Keratinocyte (primary cell): Measurements from ENCODE around the gene SPACA9. TPM values are rescaled to one million over a fixed set of nuclear protein-coding genes. Genes with fewer than 3 reads are reported as not detected.
A peak's percentile ranks its signal among the peaks of the same experiment; 100 is the strongest.

ENCODE experiments used
- DNase-seq: peaks from one replicate; pipeline ENCODE4 v3.0.0-alpha.2; 2011; ENCODE audit warnings: low read depth, missing footprints, low spot score
- FAIRE-seq: peaks from 2 replicates; lab custom pipeline; 2011; peaks lifted over from hg19 to GRCh38; lab: Jason Lieb, UNC
- H2AFZ ChIP-seq: 2 replicates; pipeline ENCODE4 v1.6.0; 2012; ENCODE audit warnings: low read length, control low read depth, inconsistent platforms; ENCODE audit not compliant: control insufficient read depth
- H3K27ac ChIP-seq: 2 replicates; pipeline ENCODE4 v1.5.1; 2011; ENCODE audit warnings: low read length; ENCODE audit not compliant: control insufficient read depth, insufficient read depth
- H3K27me3 ChIP-seq: 3 replicates; pipeline ENCODE4 v1.6.0; 2011; ENCODE audit warnings: low read length; ENCODE audit not compliant: control insufficient read depth, insufficient read depth; ENCODE audit errors: extremely low read depth
- H3K36me3 ChIP-seq, 2 experiments: 2 replicates in 1 of 2; 3 replicates in 1 of 2; pipeline ENCODE4 v1.5.1; 2011; ENCODE audit warnings: low read length in 2 of 2, mild to moderate bottlenecking in 1 of 2; ENCODE audit not compliant: control insufficient read depth in 2 of 2, insufficient read depth in 2 of 2; ENCODE audit errors: extremely low read depth in 1 of 2
- H3K4me1 ChIP-seq: 3 replicates; pipeline ENCODE4 v1.5.1; 2011; ENCODE audit warnings: low read length; ENCODE audit not compliant: control insufficient read depth, insufficient read depth; ENCODE audit errors: extremely low read depth
- H3K4me2 ChIP-seq: 3 replicates; pipeline ENCODE4 v1.6.0; 2011; ENCODE audit warnings: low read depth, low read length; ENCODE audit not compliant: control insufficient read depth, insufficient read depth; ENCODE audit errors: extremely low read depth
- H3K4me3 ChIP-seq, 3 experiments: fragments of 200-600 bp in 1 of 3; sonication (generic) in 1 of 3; 2 replicates in 2 of 3; 3 replicates in 1 of 3; pipeline ENCODE4 v1.5.1; 2011 to 2016; ENCODE audit warnings: low read length in 3 of 3, mild to moderate bottlenecking in 3 of 3, control low read depth in 2 of 3, inconsistent platforms in 1 of 3, low read depth in 1 of 3, mixed read lengths in 1 of 3, mixed run types in 1 of 3, moderate library complexity in 1 of 3; ENCODE audit not compliant: control insufficient read depth in 2 of 3, insufficient read depth in 2 of 3; ENCODE audit errors: extremely low read depth in 1 of 3
- H3K79me2 ChIP-seq: 2 replicates; pipeline ENCODE4 v1.6.0; 2012; ENCODE audit warnings: low read length; ENCODE audit not compliant: control insufficient read depth, insufficient read depth
- H3K9ac ChIP-seq: 3 replicates; pipeline ENCODE4 v1.6.0; 2011; ENCODE audit warnings: low read length; ENCODE audit not compliant: control insufficient read depth, insufficient read depth; ENCODE audit errors: extremely low read depth
- H3K9me1 ChIP-seq: 3 replicates; pipeline ENCODE4 v1.6.0; 2011; ENCODE audit warnings: low read length; ENCODE audit not compliant: control insufficient read depth, insufficient read depth; ENCODE audit errors: extremely low read depth
- H3K9me3 ChIP-seq: 2 replicates; pipeline ENCODE4 v1.5.1; 2012; ENCODE audit warnings: low read depth, low read length; ENCODE audit not compliant: control insufficient read depth
- H4K20me1 ChIP-seq: 3 replicates; pipeline ENCODE4 v1.6.0; 2011; ENCODE audit warnings: low read length; ENCODE audit not compliant: control insufficient read depth, insufficient read depth; ENCODE audit errors: extremely low read depth
- EZH2 ChIP-seq: IDR thresholded peaks from one replicate; pipeline ENCODE4 v1.6.1; 2012; ENCODE audit warnings: inconsistent platforms, mild to moderate bottlenecking, low read length, moderate library complexity
- dilution Hi-C: fragments of 300-500 bp; cut with MboI; formaldehyde crosslinking; loops from one replicate; pipeline ENCODE4 v1.7.0; 2020; ENCODE audit warnings: low sequenced_read_pairs; ENCODE audit not compliant: extremely low pct_ligation_motif_present
- polyA plus RNA-seq, 5 experiments: library from polyadenylated mRNA; depleted of rRNA in 3 of 5; stranded (reverse) in 3 of 5; stranded (forward) in 1 of 5; unstranded in 1 of 5; fragments of >200 nt; gene quantifications; 1 replicate in 1 of 5; 2 replicates in 3 of 5; 3 replicates in 1 of 5; pipeline versions ENCODE4 v1.2.1 to v1.2.3, GENCODE V29; 2011 to 2012; ENCODE audit warnings: missing spikeins in 2 of 5, low read depth in 1 of 5, low replicate concordance in 1 of 5
- TF ChIP-seq, protein P1 (sequence below), 3 experiments: IDR thresholded peaks in 1 of 3; conservative IDR thresholded peaks in 1 of 3; optimal IDR thresholded peaks in 1 of 3; 2 replicates in 2 of 3; 3 replicates in 1 of 3; pipeline versions ENCODE3 to v1.5.1; 2011; ENCODE audit warnings: low read length in 3 of 3, mild to moderate bottlenecking in 3 of 3, moderate library complexity in 2 of 3, control low read depth in 1 of 3, inconsistent platforms in 1 of 3; ENCODE audit not compliant: insufficient read depth in 2 of 3; ENCODE audit errors: extremely low read depth in 1 of 3

SPACA9 gene
- polyA plus RNA-seq, 1 donor (not counting 4 experiments of a cell fraction or from before 2014, with no cell fraction given): 3.6 TPM

- Histone ChIP-seq H3K4me3 (no peak overlapping the region), H3K9me3 (no peaks in the 10 kb centered on the region), H3K4me1 (peaks cover 9% of the 10 kb centered on the region), H3K9me1 (no peaks in the 10 kb centered on the region), H3K36me3 (no peaks in the 10 kb centered on the region), H3K9ac (no peak overlapping the region), H2AFZ (no peak overlapping the region), H3K27me3 (no peaks in the 10 kb centered on the region), H3K4me2 (peak overlapping the region; percentile 71), H4K20me1 (no peaks in the 10 kb centered on the region), H3K27ac (no peak overlapping the region), H3K79me2 (no peaks in the 10 kb centered on the region)
- FAIRE-seq (no peak), DNase-seq (no peak)
- dilution Hi-C loops: no loop called here
- TF ChIP-seq, protein P1, sequence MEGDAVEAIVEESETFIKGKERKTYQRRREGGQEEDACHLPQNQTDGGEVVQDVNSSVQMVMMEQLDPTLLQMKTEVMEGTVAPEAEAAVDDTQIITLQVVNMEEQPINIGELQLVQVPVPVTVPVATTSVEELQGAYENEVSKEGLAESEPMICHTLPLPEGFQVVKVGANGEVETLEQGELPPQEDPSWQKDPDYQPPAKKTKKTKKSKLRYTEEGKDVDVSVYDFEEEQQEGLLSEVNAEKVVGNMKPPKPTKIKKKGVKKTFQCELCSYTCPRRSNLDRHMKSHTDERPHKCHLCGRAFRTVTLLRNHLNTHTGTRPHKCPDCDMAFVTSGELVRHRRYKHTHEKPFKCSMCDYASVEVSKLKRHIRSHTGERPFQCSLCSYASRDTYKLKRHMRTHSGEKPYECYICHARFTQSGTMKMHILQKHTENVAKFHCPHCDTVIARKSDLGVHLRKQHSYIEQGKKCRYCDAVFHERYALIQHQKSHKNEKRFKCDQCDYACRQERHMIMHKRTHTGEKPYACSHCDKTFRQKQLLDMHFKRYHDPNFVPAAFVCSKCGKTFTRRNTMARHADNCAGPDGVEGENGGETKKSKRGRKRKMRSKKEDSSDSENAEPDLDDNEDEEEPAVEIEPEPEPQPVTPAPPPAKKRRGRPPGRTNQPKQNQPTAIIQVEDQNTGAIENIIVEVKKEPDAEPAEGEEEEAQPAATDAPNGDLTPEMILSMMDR (optimal IDR thresholded peaks at IDR 0.05 in 1 of 3, IDR thresholded peaks at IDR 0.05 in 1 of 3, conservative IDR thresholded peaks at IDR 0.05 in 1 of 3; ENCODE audit: extremely low read depth in 1 of 3, insufficient read depth in 2 of 3, low read length in 3 of 3): no peak
- TF ChIP-seq EZH2: no peak
These were observed 1.8 kb upstream of the SPACA9 start for GRCh38 chr9:132876849-132877248.

- Histone ChIP-seq H3K4me3 (peak overlapping the region; percentile 87 to 94 (median 93)), H3K4me1 (peaks cover 9% of the 10 kb centered on the region), H3K27me3 (no peaks in the 10 kb centered on the region), H3K79me2 (no peaks in the 10 kb centered on the region), H3K4me2 (peak overlapping the region; percentile 71), H3K27ac (no peak overlapping the region), H3K9ac (peak overlapping the region; percentile 94), H3K36me3 (no peaks in the 10 kb centered on the region), H3K9me3 (no peaks in the 10 kb centered on the region), H3K9me1 (no peaks in the 10 kb centered on the region), H4K20me1 (no peaks in the 10 kb centered on the region), H2AFZ (peak overlapping the region; percentile 95)
- no peak for DNase-seq
- no peak for TF ChIP-seq EZH2
- TF ChIP-seq, protein P1 (optimal IDR thresholded peaks at IDR 0.05 in 1 of 3, IDR thresholded peaks at IDR 0.05 in 1 of 3, conservative IDR thresholded peaks at IDR 0.05 in 1 of 3; ENCODE audit: extremely low read depth in 1 of 3, insufficient read depth in 2 of 3, low read length in 3 of 3): no peak
- dilution Hi-C loops: no loop called here
- no peak for FAIRE-seq
These were observed 1.3 kb upstream of the SPACA9 start for GRCh38 chr9:132877458-132877823.
